NCI-H2107 treated with DMSO at 0.1 percent for 48 hours (cell line): ENCODE results near the gene LENG1.
A peak's percentile ranks its signal among the peaks of the same experiment; 100 is the strongest.
"Not testable (repeated sequence)": the region's sequence is repeated elsewhere in the genome, so short reads cannot be mapped to it uniquely, and the experiment has no call there.

Source experiments
- DNase-seq: peaks from one replicate; lab custom pipeline; 2025; ENCODE audit not compliant: unreplicated experiment; lab: John Stamatoyannopoulos, UW

The LENG1 gene

DNA sequence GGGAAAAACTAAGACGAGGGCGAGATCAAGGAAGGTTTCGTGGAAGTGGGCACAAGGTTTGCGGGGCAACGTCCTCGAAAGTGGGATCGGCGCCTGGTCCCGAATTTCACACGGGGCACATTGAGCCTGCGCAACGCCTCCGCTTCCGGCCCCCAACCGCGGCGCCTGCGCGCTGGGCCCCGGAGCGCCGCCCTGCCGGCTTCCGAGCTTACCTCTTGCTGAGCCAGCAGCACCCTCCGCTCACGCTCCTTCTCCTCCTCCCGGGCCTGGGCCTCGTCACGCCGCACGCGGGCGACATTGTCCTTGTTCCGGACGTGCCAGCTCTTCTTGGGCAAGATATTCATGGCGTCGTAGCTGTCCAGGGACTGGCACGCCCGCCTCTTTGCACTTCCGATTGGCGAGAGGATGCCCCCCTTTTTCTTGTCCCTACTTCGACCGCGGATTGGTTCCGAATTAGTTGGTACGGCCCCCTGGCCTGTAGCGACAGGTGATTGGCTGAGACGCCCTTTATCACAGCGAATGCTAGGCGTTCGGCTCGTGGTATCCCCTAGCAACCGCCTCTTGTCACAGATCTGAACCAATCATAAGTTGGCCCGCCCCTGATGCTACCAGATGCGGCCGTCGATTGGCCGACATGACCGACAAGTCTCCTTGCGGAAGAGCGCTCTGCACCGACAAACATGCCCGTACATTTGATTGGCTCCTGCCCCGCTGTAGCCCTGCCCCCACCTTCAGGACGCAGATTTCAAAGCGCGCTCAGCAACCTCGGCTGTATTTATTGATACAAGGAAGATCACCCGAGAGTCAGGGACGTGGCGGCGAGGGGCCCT is at the start of gene LENG1:
LENG1 (minus strand) TSS at position 370 of the 830 bp plus-strand sequence; CDS start at position 344, 26 bp downstream.
- peak; percentile 98 for DNase-seq

GRCh38 chr19:54208784-54209057 is 49.2 kb upstream of the LENG1 start:
- DNase-seq: no peak

DNA sequence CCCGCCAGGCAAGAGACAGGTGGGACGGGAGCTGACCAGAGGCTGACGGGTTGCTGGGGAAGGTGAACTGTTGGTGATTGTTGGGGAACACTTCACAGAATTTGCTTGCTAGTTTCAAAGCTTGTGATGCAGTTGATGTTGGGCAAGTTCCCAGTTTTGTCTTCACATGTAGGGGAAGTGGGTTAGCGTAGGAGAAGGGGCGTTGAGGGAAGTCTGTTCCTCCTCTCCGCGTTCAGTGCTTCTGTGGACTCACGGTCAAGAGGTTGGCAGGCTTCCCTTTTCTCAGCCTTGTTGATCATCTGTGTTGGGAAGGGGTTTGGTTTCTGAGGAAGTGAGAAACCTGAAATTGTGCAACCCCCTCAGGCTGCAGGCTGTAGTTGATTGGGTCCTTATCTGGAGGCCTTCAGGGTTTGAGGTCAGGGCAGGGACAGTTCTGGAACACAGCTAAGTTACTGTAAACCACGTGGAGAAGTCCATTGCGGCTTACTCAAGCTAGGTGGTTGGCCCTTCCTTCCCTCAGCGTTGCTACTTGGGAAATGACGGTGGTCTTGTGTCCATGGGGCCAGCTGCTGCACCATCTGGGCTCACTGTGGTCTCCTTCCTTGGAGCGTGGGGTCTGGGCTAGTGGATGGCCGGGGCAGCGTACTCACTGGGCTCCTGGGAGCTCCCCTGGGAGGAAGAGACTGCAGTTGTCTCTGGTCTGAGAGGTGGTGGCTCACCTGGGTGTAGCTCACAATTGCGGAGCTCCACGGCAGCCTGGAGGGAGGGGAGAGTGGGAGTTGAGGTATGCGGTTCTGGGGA is 48.7 kb upstream of the LENG1 start:
- DNase-seq: no peak

DNA sequence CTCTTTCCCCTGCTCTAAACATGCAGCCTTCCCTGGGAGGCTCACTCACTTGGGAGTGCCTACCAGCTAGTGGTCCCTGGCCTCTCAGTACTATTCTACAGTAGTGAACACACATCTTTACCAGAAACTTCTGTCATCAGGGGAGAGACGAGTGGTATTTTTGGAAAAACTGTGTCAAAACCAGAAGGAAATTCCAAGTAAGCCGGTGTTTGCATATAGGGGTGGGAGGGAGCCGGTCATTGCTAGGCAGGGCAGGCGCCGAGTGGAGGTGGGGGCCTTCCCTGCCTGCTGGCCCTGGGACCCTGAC is 48.1 kb upstream of the LENG1 start:
- DNase-seq: no peak

DNA sequence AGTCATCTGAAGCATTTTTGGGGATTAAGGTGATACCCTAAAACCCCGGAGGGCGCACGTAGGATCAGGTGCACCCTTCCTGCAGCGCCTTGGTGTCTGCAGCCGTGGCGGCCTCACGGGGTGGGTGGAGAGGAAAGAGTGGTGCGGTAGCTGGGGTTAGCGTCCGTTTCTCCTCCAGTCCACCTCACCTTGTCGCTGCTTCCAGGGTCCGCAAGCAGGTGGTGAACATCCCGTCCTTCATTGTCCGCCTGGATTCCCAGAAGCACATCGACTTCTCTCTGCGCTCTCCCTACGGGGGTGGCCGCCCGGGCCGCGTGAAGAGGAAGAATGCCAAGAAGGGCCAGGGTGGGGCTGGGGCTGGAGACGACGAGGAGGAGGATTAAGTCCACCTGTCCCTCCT is 47.7 kb upstream of the LENG1 start:
- DNase-seq: not testable (repeated sequence)

- DNase-seq: no peak
Measured at GRCh38 chr19:54206831-54207177, 47.3 kb upstream of the LENG1 start.

DNA sequence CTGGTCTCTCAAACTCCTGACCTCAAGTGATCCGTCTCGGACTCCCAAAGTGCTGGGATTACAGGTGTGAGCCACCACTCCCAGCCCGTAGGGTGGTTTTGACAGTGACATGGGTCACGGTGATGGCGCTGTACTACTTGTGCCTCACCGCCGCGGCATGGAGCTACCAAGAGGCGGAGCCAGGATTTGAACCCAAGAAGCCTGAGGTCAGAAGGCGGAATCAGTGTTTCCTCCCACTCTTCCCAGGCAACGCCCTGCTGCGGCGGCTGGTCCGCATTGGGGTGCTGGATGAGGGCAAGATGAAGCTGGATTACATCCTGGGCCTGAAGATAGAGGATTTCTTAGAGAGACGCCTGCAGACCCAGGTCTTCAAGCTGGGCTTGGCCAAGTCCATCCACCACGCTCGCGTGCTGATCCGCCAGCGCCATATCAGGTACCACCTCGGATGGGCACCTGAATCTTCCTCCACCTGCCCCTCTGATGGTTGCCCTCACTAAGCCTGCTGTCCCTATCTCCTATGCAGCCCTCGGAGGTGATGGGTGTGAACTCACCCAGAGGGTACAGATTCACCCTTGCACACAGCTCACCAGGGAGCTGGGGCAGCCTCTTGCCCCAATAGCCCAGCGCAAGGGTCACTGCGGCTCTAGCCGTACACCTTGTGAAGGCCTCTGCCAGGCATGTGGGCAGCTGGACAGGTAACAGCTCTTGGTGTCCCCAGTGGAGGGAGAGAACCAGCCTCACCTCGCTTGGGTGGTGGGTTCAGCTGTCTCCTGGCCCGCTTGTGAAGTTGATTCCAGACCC is 46.7 kb upstream of the LENG1 start:
- no peak for DNase-seq

DNA sequence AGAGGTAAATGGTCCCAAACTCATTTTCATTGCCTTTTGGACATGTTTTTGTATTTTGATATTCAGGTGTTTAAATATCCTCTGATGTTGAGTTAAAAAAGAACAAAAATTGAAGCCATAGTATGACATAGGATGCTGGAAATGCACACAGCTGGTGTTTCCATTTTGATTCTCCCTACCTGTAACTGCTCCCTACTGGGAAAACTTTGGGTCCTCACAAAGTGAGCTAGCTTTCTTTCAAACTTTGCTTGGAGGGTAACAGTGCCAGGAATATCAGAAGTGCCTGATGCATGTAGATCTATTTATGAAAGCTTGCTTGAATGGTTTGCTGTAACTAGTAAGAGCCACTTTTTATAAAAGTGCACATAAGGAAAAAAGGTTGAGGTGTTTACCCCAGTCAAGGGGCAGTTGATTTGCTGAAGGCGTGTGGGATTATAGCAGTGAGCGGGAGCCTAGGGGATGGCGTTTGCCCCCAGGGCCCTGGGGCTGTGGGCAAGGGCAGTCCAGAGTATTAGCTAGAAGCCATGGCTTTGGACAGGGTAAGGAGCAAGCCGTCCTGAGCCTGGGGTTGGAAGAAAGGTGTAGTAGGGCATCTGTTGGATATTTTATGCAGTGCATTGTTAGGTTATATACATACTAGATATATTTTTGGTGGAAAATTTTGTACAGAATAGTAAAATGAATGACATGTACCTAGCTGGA is 45.4 kb upstream of the LENG1 start:
- DNase-seq: no peak

GRCh38 chr19:54203151-54203611 is 43.7 kb upstream of the LENG1 start:
- DNase-seq: no peak

GRCh38 chr19:54201980-54202379 is 42.5 kb upstream of the LENG1 start:
- DNase-seq: no peak

GRCh38 chr19:54201172-54201701 is 41.7 kb upstream of the LENG1 start:
- DNase-seq: no peak

DNA sequence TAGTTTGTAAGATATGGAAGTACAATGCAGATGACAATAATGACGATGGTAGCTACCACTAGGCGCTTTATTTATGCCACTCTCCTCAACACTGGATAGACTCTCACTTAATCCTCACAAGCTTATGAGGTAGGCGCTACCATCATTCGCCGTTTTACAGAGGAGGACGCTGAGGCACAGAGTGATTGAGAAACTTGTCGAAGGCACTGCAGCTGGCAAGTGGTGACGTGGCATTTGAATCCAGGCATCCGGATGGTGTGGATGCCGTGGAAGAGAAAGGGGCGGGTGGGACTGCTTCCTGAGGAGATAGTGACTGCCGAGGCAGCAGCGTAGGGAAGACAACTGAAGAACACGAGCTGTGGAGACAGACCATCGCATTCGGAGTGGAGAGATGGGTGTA is 39.9 kb upstream of the LENG1 start:
- DNase-seq: no peak

GRCh38 chr19:54197121-54197520 is 37.6 kb upstream of the LENG1 start:
- no peak for DNase-seq

DNA sequence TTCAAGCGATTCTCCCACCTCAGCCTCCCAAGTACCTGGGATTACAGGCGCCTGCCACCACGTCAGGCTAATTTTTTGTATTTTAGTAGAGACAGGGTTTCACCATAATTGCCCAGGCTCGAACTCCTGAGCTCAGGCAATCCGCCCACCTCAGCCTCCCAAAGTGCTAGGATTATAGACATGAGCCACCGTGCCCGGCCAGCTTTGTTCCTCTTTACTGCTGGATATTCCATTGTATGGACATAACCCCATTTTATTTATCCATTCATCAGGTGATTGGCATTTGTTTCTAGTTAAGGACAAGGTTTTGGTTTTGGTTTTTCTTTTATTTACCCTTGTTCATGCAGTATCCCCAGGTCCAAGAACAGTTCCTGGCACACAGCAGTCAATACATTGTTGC is 37.0 kb upstream of the LENG1 start:
- DNase-seq: no peak

GRCh38 chr19:54194463-54194862 is 34.9 kb upstream of the LENG1 start:
- DNase-seq: not testable (repeated sequence)

GRCh38 chr19:54193011-54193410 is 33.5 kb upstream of the LENG1 start:
- DNase-seq: no peak

GRCh38 chr19:54191811-54192453 is 32.4 kb upstream of the LENG1 start:
- DNase-seq: no peak

DNA sequence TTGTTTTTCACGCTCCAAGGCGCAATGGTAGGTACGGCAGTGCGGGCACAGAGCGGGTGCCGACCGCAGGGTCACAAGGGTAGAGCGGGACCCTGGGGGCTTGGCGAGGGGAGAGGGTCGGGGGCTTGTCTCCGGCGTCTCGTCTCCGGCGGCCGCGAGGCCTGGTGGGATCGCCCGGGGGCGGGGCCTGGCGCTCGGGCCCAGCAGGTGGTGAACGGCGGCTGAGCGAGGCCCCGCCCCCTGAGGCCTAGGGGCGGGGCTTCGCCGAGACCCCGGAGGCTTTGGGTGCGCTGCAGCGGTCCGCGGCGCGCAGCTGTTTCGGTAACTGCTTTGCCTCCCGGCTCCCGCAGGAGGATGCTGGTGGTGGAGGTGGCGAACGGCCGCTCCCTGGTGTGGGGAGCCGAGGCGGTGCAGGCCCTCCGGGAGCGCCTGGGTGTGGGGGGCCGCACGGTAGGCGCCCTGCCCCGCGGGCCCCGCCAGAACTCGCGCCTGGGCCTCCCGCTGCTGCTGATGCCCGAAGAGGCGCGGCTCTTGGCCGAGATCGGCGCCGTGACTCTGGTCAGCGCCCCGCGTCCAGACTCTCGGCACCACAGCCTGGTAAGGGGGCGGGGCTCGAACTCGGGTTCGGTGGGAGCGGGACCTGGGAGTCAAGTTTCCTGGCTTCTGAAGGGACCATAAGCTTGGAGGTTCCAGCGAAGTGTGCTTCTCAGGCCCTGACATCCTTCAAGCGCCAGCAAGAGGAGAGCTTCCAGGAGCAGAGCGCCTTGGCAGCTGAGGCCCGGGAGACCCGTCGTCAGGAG is 31.7 kb upstream of the LENG1 start, which contains the start of gene TSEN34:
TSEN34 (plus strand) TSS at position 298 of the 800 bp plus-strand sequence; CDS start at position 355, 57 bp downstream.
- peak; percentile 43 for DNase-seq

- peak; percentile 97 for DNase-seq
Measured at GRCh38 chr19:54190503-54191010, 31.0 kb upstream of the LENG1 start.
